Loucy (cell line): ENCODE data around the gene SORBS1.

ENCODE experiments used
- CTCF ChIP-seq: fragments of 200-600 bp; sonication (generic); conservative IDR thresholded peaks from 2 replicates; pipeline ENCODE4 v1.5.1; 2014; ENCODE audit warnings: mild to moderate bottlenecking, antibody characterized with exemption, low read length
- EZH2phosphoT487 ChIP-seq: fragments of 200-600 bp; IDR thresholded peaks from 2 replicates; pipeline ENCODE4 v1.6.1; 2018; ENCODE audit warnings: antibody characterized with exemption, mild to moderate bottlenecking, moderate library complexity, borderline replicate concordance

- TF ChIP-seq CTCF (no peak), EZH2phosphoT487 (no peak)
These were observed 36.1 kb downstream of the SORBS1 start for GRCh38 chr10:95525033-95525418.
